GM23248 (cell line): ENCODE results near the gene RASA2.

Experiments used
- EZH2 ChIP-seq: fragments of 200-600 bp; sonication (generic); IDR thresholded peaks from 2 replicates; pipeline ENCODE4 v1.6.1; 2018; ENCODE audit warnings: antibody characterized with exemption, mild to moderate bottlenecking; ENCODE audit not compliant: insufficient read depth, poor library complexity, severe bottlenecking
- EZH2phosphoT487 ChIP-seq: fragments of 200-600 bp; sonication (generic); IDR thresholded peaks from 2 replicates; pipeline ENCODE4 v1.6.1; 2018; ENCODE audit warnings: antibody characterized with exemption, moderate library complexity, mild to moderate bottlenecking, low read depth; ENCODE audit not compliant: insufficient read depth

- TF ChIP-seq EZH2 (no peak), EZH2phosphoT487 (no peak)
Measured at GRCh38 chr3:141564241-141564640, 77.4 kb downstream of the RASA2 start.
